Keratinocyte (primary cell): ENCODE results near the gene PIGN. TPM values are rescaled to one million over a fixed set of nuclear protein-coding genes. Genes with fewer than 3 reads are reported as not detected.

Source experiments
- DNase-seq: peaks from one replicate; pipeline ENCODE4 v3.0.0-alpha.2; 2011; ENCODE audit warnings: low read depth, missing footprints, low spot score
- FAIRE-seq: peaks from 2 replicates; lab custom pipeline; 2011; peaks lifted over from hg19 to GRCh38; lab: Jason Lieb, UNC
- H2AFZ ChIP-seq: 2 replicates; pipeline ENCODE4 v1.6.0; 2012; ENCODE audit warnings: low read length, control low read depth, inconsistent platforms; ENCODE audit not compliant: control insufficient read depth
- H3K27ac ChIP-seq: 2 replicates; pipeline ENCODE4 v1.5.1; 2011; ENCODE audit warnings: low read length; ENCODE audit not compliant: control insufficient read depth, insufficient read depth
- H3K27me3 ChIP-seq: 3 replicates; pipeline ENCODE4 v1.6.0; 2011; ENCODE audit warnings: low read length; ENCODE audit not compliant: control insufficient read depth, insufficient read depth; ENCODE audit errors: extremely low read depth
- H3K36me3 ChIP-seq, 2 experiments: 2 replicates in 1 of 2; 3 replicates in 1 of 2; pipeline ENCODE4 v1.5.1; 2011; ENCODE audit warnings: low read length in 2 of 2, mild to moderate bottlenecking in 1 of 2; ENCODE audit not compliant: control insufficient read depth in 2 of 2, insufficient read depth in 2 of 2; ENCODE audit errors: extremely low read depth in 1 of 2
- H3K4me1 ChIP-seq: 3 replicates; pipeline ENCODE4 v1.5.1; 2011; ENCODE audit warnings: low read length; ENCODE audit not compliant: control insufficient read depth, insufficient read depth; ENCODE audit errors: extremely low read depth
- H3K4me2 ChIP-seq: 3 replicates; pipeline ENCODE4 v1.6.0; 2011; ENCODE audit warnings: low read depth, low read length; ENCODE audit not compliant: control insufficient read depth, insufficient read depth; ENCODE audit errors: extremely low read depth
- H3K4me3 ChIP-seq, 3 experiments: fragments of 200-600 bp in 1 of 3; sonication (generic) in 1 of 3; 2 replicates in 2 of 3; 3 replicates in 1 of 3; pipeline ENCODE4 v1.5.1; 2011 to 2016; ENCODE audit warnings: low read length in 3 of 3, mild to moderate bottlenecking in 3 of 3, control low read depth in 2 of 3, inconsistent platforms in 1 of 3, low read depth in 1 of 3, mixed read lengths in 1 of 3, mixed run types in 1 of 3, moderate library complexity in 1 of 3; ENCODE audit not compliant: control insufficient read depth in 2 of 3, insufficient read depth in 2 of 3; ENCODE audit errors: extremely low read depth in 1 of 3
- H3K79me2 ChIP-seq: 2 replicates; pipeline ENCODE4 v1.6.0; 2012; ENCODE audit warnings: low read length; ENCODE audit not compliant: control insufficient read depth, insufficient read depth
- H3K9ac ChIP-seq: 3 replicates; pipeline ENCODE4 v1.6.0; 2011; ENCODE audit warnings: low read length; ENCODE audit not compliant: control insufficient read depth, insufficient read depth; ENCODE audit errors: extremely low read depth
- H3K9me1 ChIP-seq: 3 replicates; pipeline ENCODE4 v1.6.0; 2011; ENCODE audit warnings: low read length; ENCODE audit not compliant: control insufficient read depth, insufficient read depth; ENCODE audit errors: extremely low read depth
- H3K9me3 ChIP-seq: 2 replicates; pipeline ENCODE4 v1.5.1; 2012; ENCODE audit warnings: low read depth, low read length; ENCODE audit not compliant: control insufficient read depth
- H4K20me1 ChIP-seq: 3 replicates; pipeline ENCODE4 v1.6.0; 2011; ENCODE audit warnings: low read length; ENCODE audit not compliant: control insufficient read depth, insufficient read depth; ENCODE audit errors: extremely low read depth
- CTCF ChIP-seq, 3 experiments: IDR thresholded peaks in 1 of 3; conservative IDR thresholded peaks in 1 of 3; optimal IDR thresholded peaks in 1 of 3; 2 replicates in 2 of 3; 3 replicates in 1 of 3; pipeline versions ENCODE3 to v1.5.1; 2011; ENCODE audit warnings: low read length in 3 of 3, mild to moderate bottlenecking in 3 of 3, moderate library complexity in 2 of 3, control low read depth in 1 of 3, inconsistent platforms in 1 of 3; ENCODE audit not compliant: insufficient read depth in 2 of 3; ENCODE audit errors: extremely low read depth in 1 of 3
- EZH2 ChIP-seq: IDR thresholded peaks from one replicate; pipeline ENCODE4 v1.6.1; 2012; ENCODE audit warnings: inconsistent platforms, mild to moderate bottlenecking, low read length, moderate library complexity
- dilution Hi-C: fragments of 300-500 bp; cut with MboI; formaldehyde crosslinking; loops from one replicate; pipeline ENCODE4 v1.7.0; 2020; ENCODE audit warnings: low sequenced_read_pairs; ENCODE audit not compliant: extremely low pct_ligation_motif_present
- polyA plus RNA-seq, 5 experiments: library from polyadenylated mRNA; depleted of rRNA in 3 of 5; stranded (reverse) in 3 of 5; stranded (forward) in 1 of 5; unstranded in 1 of 5; fragments of >200 nt; gene quantifications; 1 replicate in 1 of 5; 2 replicates in 3 of 5; 3 replicates in 1 of 5; pipeline versions ENCODE4 v1.2.1 to v1.2.3, GENCODE V29; 2011 to 2012; ENCODE audit warnings: missing spikeins in 2 of 5, low read depth in 1 of 5, low replicate concordance in 1 of 5

PIGN gene
- polyA plus RNA-seq, 1 donor (not counting 4 experiments of a cell fraction or from before 2014, with no cell fraction given), result 41.2 TPM

- Histone ChIP-seq H2AFZ (peak overlapping the region; percentile 59), H3K79me2 (no peaks in the 10 kb centered on the region), H3K9me1 (no peaks in the 10 kb centered on the region), H4K20me1 (no peaks in the 10 kb centered on the region), H3K4me2 (peak overlapping the region; percentile 62), H3K9ac (no peak overlapping the region), H3K36me3 (no peaks in the 10 kb centered on the region), H3K27ac (peak overlapping the region; percentile 50), H3K4me3 (peak overlapping the region in 2 of 3 experiments; percentile 5 to 50), H3K4me1 (peaks cover 43% of the 10 kb centered on the region), H3K9me3 (peaks cover 8% of the 10 kb centered on the region), H3K27me3 (no peaks in the 10 kb centered on the region)
- FAIRE-seq (peak; percentile 95), DNase-seq (no peak)
- TF ChIP-seq CTCF (optimal IDR thresholded peaks at IDR 0.05 in 1 of 3, IDR thresholded peaks at IDR 0.05 in 1 of 3, conservative IDR thresholded peaks at IDR 0.05 in 1 of 3; ENCODE audit: extremely low read depth in 1 of 3, insufficient read depth in 2 of 3, low read length in 3 of 3), result no peak
- no peak for TF ChIP-seq EZH2
- dilution Hi-C loops, result no loop called here
Observed at GRCh38 chr18:61998957-61999356, 187.9 kb downstream of the PIGN start.

GRCh38 chr18:61998335-61998734 is 188.5 kb downstream of the PIGN start:
- dilution Hi-C loops, result no loop called here
- Histone ChIP-seq H3K36me3 (no peaks in the 10 kb centered on the region), H3K79me2 (no peaks in the 10 kb centered on the region), H4K20me1 (no peaks in the 10 kb centered on the region), H3K4me3 (peak overlapping the region in 2 of 3 experiments; percentile 5 to 50), H3K9me1 (no peaks in the 10 kb centered on the region), H3K27ac (peak overlapping the region; percentile 50), H3K27me3 (no peaks in the 10 kb centered on the region), H3K9me3 (peaks cover 8% of the 10 kb centered on the region), H3K4me1 (peaks cover 49% of the 10 kb centered on the region), H2AFZ (peak overlapping the region; percentile 59), H3K4me2 (peak overlapping the region; percentile 62), H3K9ac (no peak overlapping the region)
- DNase-seq, result no peak
- peak; percentile 5 for FAIRE-seq
- TF ChIP-seq CTCF (optimal IDR thresholded peaks at IDR 0.05 in 1 of 3, IDR thresholded peaks at IDR 0.05 in 1 of 3, conservative IDR thresholded peaks at IDR 0.05 in 1 of 3; ENCODE audit: extremely low read depth in 1 of 3, insufficient read depth in 2 of 3, low read length in 3 of 3) (no peak), EZH2 (no peak)
